ENCODE measurements around the gene TFB2M. TPM values are rescaled to one million over a fixed set of nuclear protein-coding genes. Genes with fewer than 3 reads are reported as not detected.
"Not testable (repeated sequence)": the region's sequence is repeated elsewhere in the genome, so short reads cannot be mapped to it uniquely, and the experiment has no call there.

The TFB2M gene
- polyA plus RNA-seq, 2 donors: 2.1 to 8.6 TPM

- no peaks in the 10 kb centered on the region for H3K27me3 ChIP-seq (ENCODE audit: control insufficient read depth in 1 of 2, insufficient read depth in 2 of 2, low read length in 2 of 2)
- H3K4me1 ChIP-seq (ENCODE audit: control insufficient read depth in 2 of 2, insufficient read depth in 2 of 2, low read length in 1 of 2): no peaks in the 10 kb centered on the region
- H3K27ac ChIP-seq (ENCODE audit: low read depth in 2 of 2, low read length in 1 of 2): peak overlapping the region; percentile 24 to 31
- H3K36me3 ChIP-seq (ENCODE audit: control insufficient read depth in 2 of 2, insufficient read depth in 2 of 2, low read length in 1 of 2): no peaks in the 10 kb centered on the region
- H3K9me3 ChIP-seq (ENCODE audit: control insufficient read depth in 2 of 2, insufficient read depth in 1 of 2, low read depth in 1 of 2, low read length in 1 of 2): no peaks in the 10 kb centered on the region
- 61 to 65% methylated on average over 6 of the region's 6 CpGs for WGBS, 2 donors
- H3K4me3 ChIP-seq (ENCODE audit: low read depth in 1 of 2, low read length in 2 of 2): no peak overlapping the region
These were observed 7.4 kb upstream of the TFB2M start for GRCh38 chr1:246573491-246573890.

GRCh38 chr1:246572785-246573184 lies 6.7 kb upstream of the TFB2M start:
- no peaks in the 10 kb centered on the region for H3K4me1 ChIP-seq (ENCODE audit: control insufficient read depth in 2 of 2, insufficient read depth in 2 of 2, low read length in 1 of 2)
- H3K36me3 ChIP-seq (ENCODE audit: control insufficient read depth in 2 of 2, insufficient read depth in 2 of 2, low read length in 1 of 2): no peaks in the 10 kb centered on the region
- no peak overlapping the region for H3K4me3 ChIP-seq (ENCODE audit: low read depth in 1 of 2, low read length in 2 of 2)
- WGBS, 2 donors: 59 to 68% methylated on average over 3 of the region's 3 CpGs
- no peak overlapping the region for H3K27ac ChIP-seq (ENCODE audit: low read depth in 2 of 2, low read length in 1 of 2)
- no peaks in the 10 kb centered on the region for H3K27me3 ChIP-seq (ENCODE audit: control insufficient read depth in 1 of 2, insufficient read depth in 2 of 2, low read length in 2 of 2)
- no peaks in the 10 kb centered on the region for H3K9me3 ChIP-seq (ENCODE audit: control insufficient read depth in 2 of 2, insufficient read depth in 1 of 2, low read depth in 1 of 2, low read length in 1 of 2)

- peak overlapping the region in 1 of 2 donors; percentile 26 for H3K27ac ChIP-seq (ENCODE audit: low read depth in 2 of 2, low read length in 1 of 2)
- H3K36me3 ChIP-seq (ENCODE audit: control insufficient read depth in 2 of 2, insufficient read depth in 2 of 2, low read length in 1 of 2): no peaks in the 10 kb centered on the region
- WGBS, 2 donors: 95 to 100% methylated on average over 1 of the region's 1 CpG
- no peaks in the 10 kb centered on the region for H3K27me3 ChIP-seq (ENCODE audit: control insufficient read depth in 1 of 2, insufficient read depth in 2 of 2, low read length in 2 of 2)
- no peaks in the 10 kb centered on the region for H3K4me1 ChIP-seq (ENCODE audit: control insufficient read depth in 2 of 2, insufficient read depth in 2 of 2, low read length in 1 of 2)
- H3K4me3 ChIP-seq (ENCODE audit: low read depth in 1 of 2, low read length in 2 of 2): no peak overlapping the region
- no peaks in the 10 kb centered on the region for H3K9me3 ChIP-seq (ENCODE audit: control insufficient read depth in 2 of 2, insufficient read depth in 1 of 2, low read depth in 1 of 2, low read length in 1 of 2)
These were observed 5.9 kb upstream of the TFB2M start for GRCh38 chr1:246571953-246572352.

GRCh38 chr1:246571309-246571708 lies 5.2 kb upstream of the TFB2M start:
- H3K4me1 ChIP-seq (ENCODE audit: control insufficient read depth in 2 of 2, insufficient read depth in 2 of 2, low read length in 1 of 2); H3K27me3 ChIP-seq (ENCODE audit: control insufficient read depth in 1 of 2, insufficient read depth in 2 of 2, low read length in 2 of 2); H3K36me3 ChIP-seq (ENCODE audit: control insufficient read depth in 2 of 2, insufficient read depth in 2 of 2, low read length in 1 of 2); H3K9me3 ChIP-seq (ENCODE audit: control insufficient read depth in 2 of 2, insufficient read depth in 1 of 2, low read depth in 1 of 2, low read length in 1 of 2); H3K27ac ChIP-seq (ENCODE audit: low read depth in 2 of 2, low read length in 1 of 2): not testable (repeated sequence)
- WGBS, 2 donors: 72 to 74% methylated on average over 4 of the region's 4 CpGs
- H3K4me3 ChIP-seq (ENCODE audit: low read depth in 1 of 2, low read length in 2 of 2): peak overlapping the region in 1 of 2 donors; percentile 15

- no peaks in the 10 kb centered on the region for H3K9me3 ChIP-seq (ENCODE audit: control insufficient read depth in 2 of 2, insufficient read depth in 1 of 2, low read depth in 1 of 2, low read length in 1 of 2)
- peaks cover 3 to 4% of the 10 kb centered on the region in 2 donors for H3K4me1 ChIP-seq (ENCODE audit: control insufficient read depth in 2 of 2, insufficient read depth in 2 of 2, low read length in 1 of 2)
- peak overlapping the region; percentile 54 to 70 for H3K27ac ChIP-seq (ENCODE audit: low read depth in 2 of 2, low read length in 1 of 2)
- H3K36me3 ChIP-seq (ENCODE audit: control insufficient read depth in 2 of 2, insufficient read depth in 2 of 2, low read length in 1 of 2): no peaks in the 10 kb centered on the region
- no peaks in the 10 kb centered on the region for H3K27me3 ChIP-seq (ENCODE audit: control insufficient read depth in 1 of 2, insufficient read depth in 2 of 2, low read length in 2 of 2)
- 45 to 55% methylated on average over 8 of the region's 8 CpGs for WGBS, 2 donors
- H3K4me3 ChIP-seq (ENCODE audit: low read depth in 1 of 2, low read length in 2 of 2): peak overlapping the region in 1 of 2 donors; percentile 35
These were observed 3.5 kb upstream of the TFB2M start for GRCh38 chr1:246569248-246570238.

- Histone ChIP-seq H3K27me3 (ENCODE audit: control insufficient read depth in 1 of 2, insufficient read depth in 2 of 2, low read length in 2 of 2) (no peaks in the 10 kb centered on the region), H3K4me1 (ENCODE audit: control insufficient read depth in 2 of 2, insufficient read depth in 2 of 2, low read length in 1 of 2) (peaks cover 3 to 4% of the 10 kb centered on the region in 2 donors), H3K27ac (ENCODE audit: low read depth in 2 of 2, low read length in 1 of 2) (peak overlapping the region in 1 of 2 donors; percentile 21), H3K9me3 (ENCODE audit: control insufficient read depth in 2 of 2, insufficient read depth in 1 of 2, low read depth in 1 of 2, low read length in 1 of 2) (no peaks in the 10 kb centered on the region), H3K36me3 (ENCODE audit: control insufficient read depth in 2 of 2, insufficient read depth in 2 of 2, low read length in 1 of 2) (no peaks in the 10 kb centered on the region), H3K4me3 (ENCODE audit: low read depth in 1 of 2, low read length in 2 of 2) (peak overlapping the region in 1 of 2 donors; percentile 93)
- WGBS, 2 donors: 52 to 54% methylated on average over 4 of the region's 4 CpGs
These were observed 1.7 kb upstream of the TFB2M start for GRCh38 chr1:246567646-246568235.

GRCh38 chr1:246566813-246567645 lies 968 bp upstream of the TFB2M start:
- 0 to 1% methylated on average over 25 of the region's 25 CpGs for WGBS, 2 donors
- peaks cover 3 to 4% of the 10 kb centered on the region in 2 donors for H3K4me1 ChIP-seq (ENCODE audit: control insufficient read depth in 2 of 2, insufficient read depth in 2 of 2, low read length in 1 of 2)
- no peaks in the 10 kb centered on the region for H3K9me3 ChIP-seq (ENCODE audit: control insufficient read depth in 2 of 2, insufficient read depth in 1 of 2, low read depth in 1 of 2, low read length in 1 of 2)
- no peaks in the 10 kb centered on the region for H3K27me3 ChIP-seq (ENCODE audit: control insufficient read depth in 1 of 2, insufficient read depth in 2 of 2, low read length in 2 of 2)
- H3K27ac ChIP-seq (ENCODE audit: low read depth in 2 of 2, low read length in 1 of 2): peak overlapping the region; percentile 96 to 98
- peak overlapping the region; percentile 93 to 96 for H3K4me3 ChIP-seq (ENCODE audit: low read depth in 1 of 2, low read length in 2 of 2)
- H3K36me3 ChIP-seq (ENCODE audit: control insufficient read depth in 2 of 2, insufficient read depth in 2 of 2, low read length in 1 of 2): no peaks in the 10 kb centered on the region

GRCh38 chr1:246565751-246566127 lies 322 bp downstream of the TFB2M start:
- Histone ChIP-seq H3K9me3 (ENCODE audit: control insufficient read depth in 2 of 2, insufficient read depth in 1 of 2, low read depth in 1 of 2, low read length in 1 of 2) (no peaks in the 10 kb centered on the region), H3K4me3 (ENCODE audit: low read depth in 1 of 2, low read length in 2 of 2) (peak overlapping the region; percentile 93 to 96), H3K36me3 (ENCODE audit: control insufficient read depth in 2 of 2, insufficient read depth in 2 of 2, low read length in 1 of 2) (no peaks in the 10 kb centered on the region), H3K27me3 (ENCODE audit: control insufficient read depth in 1 of 2, insufficient read depth in 2 of 2, low read length in 2 of 2) (no peaks in the 10 kb centered on the region), H3K4me1 (ENCODE audit: control insufficient read depth in 2 of 2, insufficient read depth in 2 of 2, low read length in 1 of 2) (peaks cover 3 to 4% of the 10 kb centered on the region in 2 donors), H3K27ac (ENCODE audit: low read depth in 2 of 2, low read length in 1 of 2) (peak overlapping the region; percentile 96 to 98)
- 1% methylated on average over 25 of the region's 25 CpGs for WGBS, 2 donors

Data from esophagus (tissue), 2 donors.